ENCODE results near the gene CD302. TPM values are rescaled to one million over a fixed set of nuclear protein-coding genes. Genes with fewer than 3 reads are reported as not detected.
"Not testable (repeated sequence)": the region's sequence is repeated elsewhere in the genome, so short reads cannot be mapped to it uniquely, and the experiment has no call there.

Gene CD302
- total RNA-seq, 1 donor from 2014 or later: 0.34 TPM

GRCh38 chr2:159795841-159796690 lies 1.9 kb downstream of the CD302 start:
- intact Hi-C loops (cut with micrococcal nuclease): no loop called here

DNA sequence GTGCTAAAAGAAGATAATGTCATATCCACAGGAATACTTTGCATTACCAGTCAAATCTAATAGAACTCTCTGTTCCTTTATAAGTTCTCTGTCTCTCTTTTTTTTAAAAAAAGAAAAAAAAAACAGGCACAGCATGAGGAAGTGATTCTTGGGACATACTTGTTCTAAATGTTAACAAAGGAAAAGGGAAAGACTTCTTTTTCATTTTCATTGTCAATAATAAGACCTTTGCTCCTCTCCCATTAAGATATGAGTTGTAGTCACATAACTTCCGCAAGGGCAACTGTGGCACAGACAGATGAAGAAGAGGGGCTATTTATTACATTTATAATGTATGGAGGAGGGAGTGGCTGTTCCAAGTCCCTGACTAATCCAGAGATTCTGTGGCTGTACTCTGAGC lies 4.7 kb downstream of the CD302 start:
- intact Hi-C loops (cut with micrococcal nuclease): no loop called here

GRCh38 chr2:159792599-159792998 lies 5.4 kb downstream of the CD302 start:
- intact Hi-C loops (cut with micrococcal nuclease): no loop called here

DNA sequence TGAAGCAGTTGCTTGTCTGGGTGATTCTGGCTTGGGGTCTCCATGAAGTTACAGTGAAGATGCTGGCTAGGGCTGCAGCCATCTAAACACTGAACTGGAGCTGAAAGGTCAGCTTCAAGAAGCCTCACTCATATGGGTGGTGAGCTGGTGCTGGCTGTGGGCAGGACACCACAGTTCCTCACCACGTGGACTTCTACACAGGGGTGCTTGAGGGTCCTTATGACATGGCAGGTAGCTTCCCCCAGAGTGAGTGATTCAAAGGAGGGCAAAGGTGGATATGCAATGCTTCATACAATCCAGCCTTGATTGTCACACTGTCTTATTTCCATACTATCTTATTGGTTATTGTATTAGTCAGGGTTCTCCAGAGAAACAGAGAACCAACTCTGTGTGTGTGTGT lies 6.0 kb downstream of the CD302 start:
- intact Hi-C loops (cut with micrococcal nuclease): no loop called here

GRCh38 chr2:159790323-159790722 lies 7.7 kb downstream of the CD302 start:
- intact Hi-C loops (cut with micrococcal nuclease): no loop called here

- intact Hi-C loops (cut with micrococcal nuclease): no loop called here
These were observed 9.8 kb downstream of the CD302 start for GRCh38 chr2:159788253-159788652.

GRCh38 chr2:159787647-159788046 lies 10.4 kb downstream of the CD302 start:
- intact Hi-C loops (cut with micrococcal nuclease): not testable (repeated sequence)

- intact Hi-C loops (cut with micrococcal nuclease): no loop called here
These were observed 11.1 kb downstream of the CD302 start for GRCh38 chr2:159786938-159787337.

DNA sequence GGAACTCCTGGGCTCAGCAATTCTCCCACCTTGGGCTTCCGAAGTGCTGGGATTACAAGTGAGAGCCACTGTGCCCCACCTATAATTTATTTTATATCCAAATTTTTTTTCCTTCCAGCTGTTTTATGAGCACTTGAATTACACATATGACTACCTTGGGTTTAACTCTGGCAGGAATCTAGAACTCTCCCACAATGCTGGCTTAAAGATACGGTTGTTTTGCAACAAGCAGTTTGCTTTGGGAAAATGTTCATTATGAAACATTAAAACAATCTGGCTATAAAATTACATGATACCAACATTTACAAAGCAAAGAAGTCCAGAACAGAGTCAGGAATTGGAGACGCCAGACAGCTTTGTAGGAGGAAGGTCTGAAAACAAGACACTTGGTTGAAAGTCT lies 12.8 kb downstream of the CD302 start:
- intact Hi-C loops (cut with micrococcal nuclease): no loop called here

GRCh38 chr2:159784744-159785143 lies 13.3 kb downstream of the CD302 start:
- intact Hi-C loops (cut with micrococcal nuclease): not testable (repeated sequence)

DNA sequence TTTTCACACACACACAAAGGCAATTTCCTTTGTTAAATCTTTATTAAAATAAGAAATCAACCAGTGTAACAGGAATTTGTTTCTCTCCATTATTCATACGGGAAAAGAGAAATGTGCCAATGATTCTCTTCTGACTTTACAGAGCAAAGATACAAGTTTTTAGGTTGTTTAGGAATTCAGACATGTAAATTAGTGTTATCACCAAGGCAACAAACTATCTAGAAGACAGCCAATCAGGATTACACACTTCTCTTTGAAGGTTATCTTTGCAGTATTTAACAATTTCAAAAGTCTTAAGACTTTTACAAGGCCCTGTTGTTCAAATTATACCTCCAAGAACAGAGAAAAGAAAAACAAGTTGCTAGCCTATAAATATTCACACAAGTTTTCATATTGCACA lies 14.5 kb downstream of the CD302 start:
- intact Hi-C loops (cut with micrococcal nuclease): no loop called here

DNA sequence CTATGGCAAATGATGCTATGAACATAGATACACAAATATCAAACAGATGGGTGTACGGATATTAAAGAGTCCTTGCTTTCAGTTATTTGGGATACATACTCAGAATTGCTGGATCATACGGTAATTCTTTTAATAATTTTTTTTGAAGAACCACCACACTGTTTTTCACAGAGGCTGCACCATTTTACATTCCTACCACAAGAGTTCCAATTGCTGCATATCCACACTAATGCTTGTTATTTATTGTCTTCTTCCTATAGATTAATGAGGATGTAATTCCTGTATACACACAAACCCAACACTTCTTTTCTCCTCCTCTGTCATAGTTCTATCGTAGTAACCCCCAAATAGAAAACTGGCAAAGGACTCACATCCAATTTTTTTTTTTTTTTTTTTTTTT lies 21.7 kb downstream of the CD302 start:
- intact Hi-C loops (cut with micrococcal nuclease): no loop called here

DNA sequence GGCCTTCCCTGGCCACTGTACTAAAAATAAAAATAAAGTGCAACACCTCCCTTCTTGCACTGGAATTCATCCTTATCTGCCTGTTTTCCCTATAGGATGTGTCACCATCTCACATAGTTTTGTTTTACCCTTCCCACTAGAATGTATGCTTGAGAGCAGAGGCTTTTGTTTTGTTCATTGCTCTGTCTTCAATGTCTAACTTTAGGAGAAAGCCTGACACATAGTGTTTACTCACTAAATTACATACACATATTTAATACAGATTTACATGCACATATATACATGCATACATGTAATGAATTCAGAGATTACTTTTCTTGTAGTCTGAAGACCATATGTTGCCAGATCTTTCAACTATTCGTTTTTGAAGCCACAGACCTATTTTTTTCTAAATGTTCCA lies 23.0 kb downstream of the CD302 start:
- intact Hi-C loops (cut with micrococcal nuclease): no loop called here

DNA sequence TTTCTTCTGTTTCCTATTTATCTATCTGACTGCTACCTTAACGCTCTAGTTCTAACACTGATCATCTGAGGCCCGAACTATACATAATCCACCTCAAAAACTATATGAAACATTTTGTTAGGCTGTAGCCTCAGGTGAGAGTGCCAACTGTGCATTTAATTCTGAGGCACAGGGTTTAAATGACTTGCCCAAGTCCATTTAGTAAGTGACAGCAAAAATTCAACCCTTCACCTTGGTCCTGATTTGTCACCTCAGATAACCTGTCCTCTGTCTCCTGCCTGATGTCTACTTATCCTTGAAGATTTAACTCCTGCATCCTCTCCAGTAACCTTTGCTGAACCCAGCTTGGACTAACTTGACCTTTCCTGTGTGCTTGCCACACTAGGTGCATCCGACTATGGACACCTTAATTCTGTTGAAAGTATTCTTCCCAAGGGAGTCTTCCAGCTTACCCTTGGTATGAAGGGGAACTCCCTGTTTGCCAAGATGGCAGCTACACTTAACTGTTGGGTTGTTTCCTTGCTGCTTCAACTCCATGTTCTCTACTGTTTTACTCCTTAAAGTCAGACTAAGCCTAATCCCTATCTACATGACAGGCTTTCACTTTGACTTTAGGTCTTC lies 23.5 kb downstream of the CD302 start:
- intact Hi-C loops (cut with micrococcal nuclease): no loop called here

DNA sequence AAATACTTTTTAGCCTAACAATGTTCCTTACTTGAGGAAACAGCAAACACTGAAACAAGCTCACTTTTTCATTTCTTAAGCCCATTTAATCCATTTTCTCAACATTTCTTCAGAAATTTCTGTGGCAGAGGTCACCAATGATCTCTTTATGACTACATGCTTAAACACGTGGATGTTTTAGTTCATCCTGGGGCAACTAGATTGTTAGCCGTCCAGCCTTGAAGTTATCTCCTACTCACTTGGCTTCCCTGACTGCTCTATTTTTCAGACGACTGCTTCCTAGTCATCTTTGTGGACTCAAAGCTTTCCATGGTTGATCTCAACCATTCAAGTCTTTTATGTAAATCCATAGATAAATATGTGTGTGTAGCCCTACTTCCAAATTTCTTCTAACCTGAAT lies 24.1 kb downstream of the CD302 start:
- intact Hi-C loops (cut with micrococcal nuclease): no loop called here

DNA sequence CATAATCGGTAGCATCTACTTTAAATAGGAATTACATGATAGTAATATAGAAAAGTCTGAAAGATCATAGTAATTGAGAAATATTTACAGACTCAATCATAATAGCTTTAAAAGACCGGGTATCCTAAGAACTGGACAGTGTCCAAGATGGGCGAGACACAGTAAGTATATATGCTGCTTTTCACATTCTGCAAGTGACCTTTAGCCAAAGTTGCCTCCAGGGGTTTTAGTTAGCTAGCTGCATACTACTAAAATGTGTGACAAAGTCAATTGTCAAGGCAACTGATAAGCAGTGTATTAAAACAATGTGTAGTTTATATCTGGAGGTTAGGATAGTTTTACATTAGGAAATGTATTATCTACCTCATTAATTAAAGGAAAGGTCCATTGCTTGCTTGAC lies 24.6 kb downstream of the CD302 start:
- intact Hi-C loops (cut with micrococcal nuclease): no loop called here

- intact Hi-C loops (cut with micrococcal nuclease): loop anchor here (5.0 kb wide), 1 partner anchor 57 kb away; the partner anchor contains the start of gene MARCHF7
These were observed 28.9 kb downstream of the CD302 start for GRCh38 chr2:159769147-159769546.

DNA sequence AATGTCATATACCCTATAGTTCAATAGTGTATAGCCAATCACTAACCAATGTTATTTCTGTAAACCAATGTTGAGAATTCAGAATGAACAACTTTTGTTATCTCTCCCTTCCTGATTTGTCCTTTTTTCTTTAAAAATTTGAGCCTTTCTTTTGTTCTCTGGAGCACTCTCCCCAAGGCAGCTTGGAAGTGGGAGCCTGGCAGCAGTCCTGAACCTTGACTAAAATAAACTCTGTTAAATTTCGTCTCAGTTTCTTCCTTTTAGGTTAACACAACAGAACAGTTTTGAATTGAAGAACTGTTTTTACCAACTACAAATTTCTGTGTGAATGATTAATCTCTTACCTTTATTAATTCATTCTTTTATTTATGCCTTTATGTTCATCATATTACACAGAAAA lies 35.9 kb downstream of the CD302 start:
- intact Hi-C loops (cut with micrococcal nuclease): no loop called here

- intact Hi-C loops (cut with micrococcal nuclease): no loop called here
These were observed 37.7 kb downstream of the CD302 start for GRCh38 chr2:159760326-159760725.

GRCh38 chr2:159759577-159759976 lies 38.4 kb downstream of the CD302 start:
- intact Hi-C loops (cut with micrococcal nuclease): no loop called here

GRCh38 chr2:159758686-159759085 lies 39.3 kb downstream of the CD302 start:
- intact Hi-C loops (cut with micrococcal nuclease): no loop called here

DNA sequence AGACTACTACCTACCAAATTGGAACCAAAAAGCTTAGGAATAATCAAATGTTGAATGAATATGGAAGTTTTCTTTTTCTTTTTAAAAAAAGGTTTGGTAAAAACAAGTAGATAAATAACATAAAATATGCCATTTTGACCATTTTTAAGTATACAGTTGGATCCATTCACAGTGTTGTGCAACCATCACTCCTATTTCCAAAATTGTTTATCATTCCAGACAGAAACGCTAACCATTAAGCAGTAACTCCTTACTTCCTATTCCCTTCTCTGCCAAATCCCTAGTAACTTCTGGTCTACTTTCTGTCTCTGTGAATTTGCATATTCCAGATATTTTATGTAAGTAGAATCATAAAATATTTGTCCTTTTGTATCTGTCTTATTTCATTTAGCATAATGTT lies 39.8 kb downstream of the CD302 start:
- intact Hi-C loops (cut with micrococcal nuclease): no loop called here

DNA sequence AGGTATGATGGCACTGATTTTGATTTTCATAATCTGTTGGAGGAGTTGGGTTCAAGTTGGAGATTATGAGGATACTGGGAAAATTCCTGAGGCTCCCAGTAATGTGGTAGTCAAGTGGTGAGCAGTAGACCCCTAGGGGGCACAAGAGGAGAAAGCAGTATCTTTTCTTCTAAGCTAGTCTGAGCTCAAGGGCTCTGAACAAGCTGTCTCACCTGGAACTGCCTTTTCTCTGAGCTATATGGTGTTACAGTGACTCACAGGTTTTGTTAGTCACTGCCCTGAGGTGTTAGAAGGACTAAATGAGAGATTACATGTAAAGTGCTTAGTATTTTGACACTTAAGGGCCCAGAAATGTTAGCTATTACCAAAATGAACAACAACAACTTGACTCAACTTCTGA lies 42.2 kb downstream of the CD302 start:
- intact Hi-C loops (cut with micrococcal nuclease): no loop called here
